CD14-positive monocyte (primary cell): Measurements from ENCODE around the gene TEDC1. TPM values are rescaled to one million over a fixed set of nuclear protein-coding genes. Genes with fewer than 3 reads are reported as not detected.
A peak's percentile ranks its signal among the peaks of the same experiment; 100 is the strongest.

Experiments
- DNase-seq, 3 donors: peaks; one replicate each; pipeline ENCODE4 v3.0.0-alpha.2; 2011 to 2022
- H2AFZ ChIP-seq: 2 replicates; pipeline ENCODE4 v1.6.0; 2012; ENCODE audit warnings: mild to moderate bottlenecking, low read depth, low read length, inconsistent platforms; ENCODE audit not compliant: insufficient read depth, poor library complexity, severe bottlenecking
- H3K27ac ChIP-seq, 2 donors: 1 replicate in 1 of 2; 2 replicates in 1 of 2; pipeline ENCODE4 v1.5.1; 2012 to 2013; ENCODE audit warnings: low read length in 2 of 2, control low read depth in 1 of 2, inconsistent platforms in 1 of 2, low read depth in 1 of 2, mild to moderate bottlenecking in 1 of 2
- H3K27me3 ChIP-seq, 2 donors: one replicate each; pipeline versions ENCODE4 v1.6.0 to v1.6.1; 2011 to 2013; ENCODE audit warnings: low read length in 2 of 2; ENCODE audit not compliant: control insufficient read depth in 2 of 2, insufficient read depth in 2 of 2
- H3K36me3 ChIP-seq, 2 donors: replicated peaks in 1 of 2; 1 replicate in 1 of 2; 2 replicates in 1 of 2; pipeline versions ENCODE4 v1.5.1 to v1.6.1; 2012 to 2013; ENCODE audit warnings: low read length in 2 of 2, control low read depth in 1 of 2, inconsistent platforms in 1 of 2, mild to moderate bottlenecking in 1 of 2; ENCODE audit not compliant: insufficient read depth in 2 of 2, control insufficient read depth in 1 of 2
- H3K4me1 ChIP-seq, 2 donors: 1 replicate in 1 of 2; 2 replicates in 1 of 2; pipeline versions ENCODE4 v1.5.1 to v1.6.1; 2012 to 2013; ENCODE audit warnings: low read length in 2 of 2, control low read depth in 1 of 2, inconsistent platforms in 1 of 2, mild to moderate bottlenecking in 1 of 2, moderate library complexity in 1 of 2; ENCODE audit not compliant: insufficient read depth in 2 of 2, control insufficient read depth in 1 of 2
- H3K4me2 ChIP-seq: replicated peaks from 2 replicates; pipeline ENCODE3; 2012; ENCODE audit warnings: low read length, moderate library complexity, mild to moderate bottlenecking; ENCODE audit not compliant: poor library complexity, severe bottlenecking; ENCODE audit errors: extremely low read depth
- H3K4me3 ChIP-seq, 3 experiments: fragments of 200-600 bp in 1 of 3; sonication (generic) in 1 of 3; replicated peaks in 1 of 3; 1 replicate in 2 of 3; 2 replicates in 1 of 3; pipeline ENCODE4 v1.5.1; 2011 to 2013; ENCODE audit warnings: low read length in 3 of 3, mild to moderate bottlenecking in 3 of 3, control low read depth in 2 of 3, low read depth in 2 of 3, inconsistent platforms in 1 of 3, moderate library complexity in 1 of 3
- H3K79me2 ChIP-seq: 2 replicates; pipeline ENCODE4 v1.6.0; 2012; ENCODE audit warnings: mild to moderate bottlenecking, control low read depth, inconsistent platforms, low read length, moderate library complexity; ENCODE audit not compliant: insufficient read depth
- H3K9ac ChIP-seq: 2 replicates; pipeline ENCODE4 v1.6.0; 2017; ENCODE audit warnings: low read length, mild to moderate bottlenecking; ENCODE audit not compliant: insufficient read depth, poor library complexity, severe bottlenecking
- H3K9me3 ChIP-seq, 2 donors: replicated peaks in 1 of 2; 1 replicate in 1 of 2; 2 replicates in 1 of 2; pipeline versions ENCODE4 v1.5.1 to v1.6.1; 2012 to 2013; ENCODE audit warnings: low read length in 2 of 2, control low read depth in 1 of 2; ENCODE audit not compliant: control insufficient read depth in 1 of 2, insufficient read depth in 1 of 2
- H4K20me1 ChIP-seq: 2 replicates; pipeline ENCODE4 v1.6.0; 2012; ENCODE audit warnings: mild to moderate bottlenecking, low read length, control low read depth, moderate library complexity; ENCODE audit not compliant: insufficient read depth
- H3K27ac Mint-ChIP-seq, 7 donors: one replicate each; pipeline ENCODE4 v1.8.0; 2020; ENCODE audit warnings: mild to moderate bottlenecking in 7 of 7, mixed read lengths in 7 of 7, moderate library complexity in 6 of 7, inconsistent platforms in 2 of 7
- H3K27me3 Mint-ChIP-seq, 3 donors: one replicate each; pipeline ENCODE4 v1.8.0; 2021 to 2022; ENCODE audit warnings: low read depth in 3 of 3, mild to moderate bottlenecking in 3 of 3, mixed read lengths in 3 of 3, moderate library complexity in 3 of 3, inconsistent platforms in 1 of 3
- H3K36me3 Mint-ChIP-seq, 2 donors: one replicate each; pipeline ENCODE4 v1.8.0; 2020; ENCODE audit warnings: mixed read lengths in 2 of 2, inconsistent platforms in 1 of 2, mild to moderate bottlenecking in 1 of 2
- H3K4me1 Mint-ChIP-seq: one replicate; pipeline ENCODE4 v1.8.0; 2020; ENCODE audit warnings: mild to moderate bottlenecking, mixed read lengths
- H3K4me3 Mint-ChIP-seq, 2 donors: one replicate each; pipeline ENCODE4 v1.8.0; 2020; ENCODE audit warnings: mild to moderate bottlenecking in 2 of 2, mixed read lengths in 2 of 2, moderate library complexity in 1 of 2
- H3K9me3 Mint-ChIP-seq, 7 donors: one replicate each; pipeline ENCODE4 v1.8.0; 2020 to 2022; ENCODE audit warnings: mixed read lengths in 7 of 7, mild to moderate bottlenecking in 6 of 7, moderate library complexity in 6 of 7, inconsistent platforms in 2 of 7
- WGBS: methylation state at CpG from one replicate; pipeline ENCODE4 v1.1.5; 2013; ENCODE audit warnings: missing lambda C conversion rate; ENCODE audit not compliant: insufficient coverage; 5-methylcytosine and 5-hydroxymethylcytosine counted together
- intact Hi-C, 2 donors: fragments of 100-400 bp; cut with micrococcal nuclease; formaldehyde crosslinking; loops; one replicate each; pipeline versions ENCODE4 v1.15.0 to v1.15.1; 2023
- polyA plus RNA-seq, 3 donors: library from polyadenylated mRNA; depleted of rRNA in 1 of 3; unstranded in 2 of 3; stranded (reverse) in 1 of 3; fragments of 300-500 nt in 2 of 3; fragments of >200 nt in 1 of 3; fragmentation: Illumina TruSeq in 2 of 3; gene quantifications; 1 replicate in 2 of 3; 2 replicates in 1 of 3; pipeline ENCODE4 v1.2.3, GENCODE V29; 2012 to 2021
- TF ChIP-seq, protein P1 (sequence below): fragments of 200-600 bp; IDR thresholded peaks from one replicate; pipeline ENCODE4 v1.8.0; 2022; ENCODE audit warnings: antibody characterized with exemption, mild to moderate bottlenecking

Gene TEDC1
- polyA plus RNA-seq, 3 donors: 7.8 to 23.4 (median 9.0) TPM

DNA sequence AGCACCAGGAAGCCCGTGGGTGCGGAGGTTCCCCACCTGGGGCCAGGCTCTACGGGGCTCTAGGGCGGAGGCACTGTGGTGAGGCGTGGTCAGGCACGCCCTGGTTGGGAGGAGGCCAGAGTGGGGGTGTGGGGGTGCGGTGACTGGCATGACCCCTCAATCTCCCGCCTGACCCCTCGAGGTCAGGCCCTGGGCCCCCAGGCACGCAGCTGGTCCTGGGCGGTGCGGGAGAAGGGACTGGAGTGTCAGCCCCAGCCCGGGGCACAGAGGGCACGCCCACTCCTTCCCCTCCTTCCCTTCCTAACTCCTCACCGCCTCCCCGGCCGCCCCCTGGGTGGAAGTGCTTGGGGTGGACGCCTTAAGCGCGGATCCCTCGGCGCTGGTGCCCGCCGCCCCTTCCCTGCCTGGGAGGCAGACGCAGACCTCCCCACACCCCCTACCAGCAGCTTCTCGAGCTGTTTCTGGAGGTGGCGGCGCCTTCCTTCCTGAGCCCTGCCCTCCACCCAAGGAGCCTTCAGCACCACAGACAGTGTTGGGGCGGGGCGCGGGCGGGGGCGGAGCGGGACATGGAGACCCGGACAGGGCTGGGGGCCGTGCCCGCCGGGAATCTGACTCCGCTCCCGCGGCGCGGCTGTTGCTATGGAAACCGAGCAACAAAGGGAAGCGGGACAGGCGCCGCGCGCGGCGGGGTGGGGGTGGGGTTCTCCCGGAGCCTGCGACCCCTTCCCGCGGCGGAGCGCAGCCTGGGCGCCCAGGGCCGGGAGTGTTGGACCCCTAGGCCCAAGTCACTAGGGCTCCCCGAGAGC lies 17.2 kb upstream of the TEDC1 start:
- peak in 2 of 3 donors; percentile 51 to 61 for DNase-seq
- Mint-ChIP-seq H3K27ac (peak overlapping the region in 1 of 7 donors; percentile 8), H3K4me3 (peak overlapping the region; percentile 66 to 81), H3K36me3 (peaks cover 4 to 11% of the 10 kb centered on the region in 2 donors), H3K9me3 (peaks cover 5 to 21% (median 7%) of the 10 kb centered on the region in 7 donors), H3K27me3 (peaks cover 34 to 57% (median 41%) of the 10 kb centered on the region in 3 donors), H3K4me1 (peaks cover 15% of the 10 kb centered on the region)
- Histone ChIP-seq H2AFZ (peak overlapping the region; percentile 61), H3K27me3 (peaks cover 24 to 49% of the 10 kb centered on the region in 2 donors), H3K9me3 (peaks cover 9 to 23% of the 10 kb centered on the region in 2 donors), H4K20me1 (peaks cover 7% of the 10 kb centered on the region), H3K4me1 (peaks cover 17 to 33% of the 10 kb centered on the region in 2 donors), H3K79me2 (no peaks in the 10 kb centered on the region), H3K4me2 (peak overlapping the region; percentile 82), H3K36me3 (peaks cover 0 to 8% of the 10 kb centered on the region in 2 donors), H3K27ac (no peak overlapping the region), H3K4me3 (peak overlapping the region; percentile 22 to 73 (median 24)), H3K9ac (peak overlapping the region; percentile 36)
- TF ChIP-seq, protein P1, sequence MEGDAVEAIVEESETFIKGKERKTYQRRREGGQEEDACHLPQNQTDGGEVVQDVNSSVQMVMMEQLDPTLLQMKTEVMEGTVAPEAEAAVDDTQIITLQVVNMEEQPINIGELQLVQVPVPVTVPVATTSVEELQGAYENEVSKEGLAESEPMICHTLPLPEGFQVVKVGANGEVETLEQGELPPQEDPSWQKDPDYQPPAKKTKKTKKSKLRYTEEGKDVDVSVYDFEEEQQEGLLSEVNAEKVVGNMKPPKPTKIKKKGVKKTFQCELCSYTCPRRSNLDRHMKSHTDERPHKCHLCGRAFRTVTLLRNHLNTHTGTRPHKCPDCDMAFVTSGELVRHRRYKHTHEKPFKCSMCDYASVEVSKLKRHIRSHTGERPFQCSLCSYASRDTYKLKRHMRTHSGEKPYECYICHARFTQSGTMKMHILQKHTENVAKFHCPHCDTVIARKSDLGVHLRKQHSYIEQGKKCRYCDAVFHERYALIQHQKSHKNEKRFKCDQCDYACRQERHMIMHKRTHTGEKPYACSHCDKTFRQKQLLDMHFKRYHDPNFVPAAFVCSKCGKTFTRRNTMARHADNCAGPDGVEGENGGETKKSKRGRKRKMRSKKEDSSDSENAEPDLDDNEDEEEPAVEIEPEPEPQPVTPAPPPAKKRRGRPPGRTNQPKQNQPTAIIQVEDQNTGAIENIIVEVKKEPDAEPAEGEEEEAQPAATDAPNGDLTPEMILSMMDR: no peak
- WGBS: under 1% methylated on average over 40 of the region's 60 CpGs
- intact Hi-C loops: loop anchor here (2.0 to 5.0 kb wide), 2 partner anchors 15 to 87 kb away; no protein-coding TSS in a partner anchor

DNA sequence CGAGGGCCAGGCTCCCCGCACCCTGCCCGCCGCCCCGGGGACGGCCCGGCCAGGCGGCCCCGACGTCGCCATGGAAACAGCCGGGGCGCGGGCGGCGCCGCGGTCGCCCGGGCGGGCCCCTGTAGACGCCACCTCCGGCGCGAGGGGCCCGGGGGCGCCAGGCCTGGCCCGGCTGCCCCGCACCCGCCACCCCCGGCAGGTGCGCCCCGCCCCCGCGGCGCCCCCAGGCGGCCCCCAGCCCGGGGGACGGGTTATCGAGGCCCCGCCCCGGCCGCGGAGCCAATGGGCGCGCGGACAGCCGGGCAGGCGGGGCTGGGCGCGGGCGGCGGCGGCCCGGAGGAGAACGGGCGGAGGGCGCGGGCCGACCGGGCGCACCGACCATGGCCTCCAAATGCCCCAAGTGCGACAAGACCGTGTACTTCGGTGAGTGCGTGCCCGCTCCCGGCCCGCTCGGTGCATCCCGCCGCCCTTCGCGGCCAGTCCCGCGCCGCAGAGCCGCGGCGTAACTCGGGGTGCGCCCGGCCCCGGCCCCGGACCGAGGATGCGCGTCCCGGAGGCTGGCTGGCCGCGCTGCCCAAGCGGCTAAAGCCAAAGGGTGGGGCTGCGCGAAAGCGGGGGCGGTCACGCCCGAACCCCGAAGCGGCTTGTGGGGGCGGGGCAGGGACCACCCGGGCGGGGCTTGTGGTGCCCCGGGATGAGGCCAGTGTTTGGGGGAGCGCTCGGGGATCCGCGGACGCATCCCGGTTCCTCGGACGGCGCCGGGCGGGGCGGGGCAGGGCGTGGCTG lies 16.4 kb upstream of the TEDC1 start, which contains the start of gene CRIP2:
Gene CRIP2, plus strand, starts transcription at position 339 of the 786 bp plus-strand sequence. Its CDS starts 42 bp downstream, at position 381.
- H3K9ac ChIP-seq: peak within 1 kb of the TSS; percentile 36
- TF ChIP-seq, protein P1: no peak
- peaks cover 17 to 33% of the 10 kb centered on the region in 2 donors for H3K4me1 ChIP-seq
- WGBS: under 1% methylated on average over 117 of the region's 118 CpGs
- H3K79me2 ChIP-seq: no peaks in the 10 kb centered on the region
- H4K20me1 ChIP-seq: peaks cover 7% of the 10 kb centered on the region
- H3K4me1 Mint-ChIP-seq: peaks cover 16% of the 10 kb centered on the region
- H3K27ac Mint-ChIP-seq: peak within 1 kb of the TSS in 1 of 7 donors; percentile 13
- peaks cover 24 to 56% of the 10 kb centered on the region in 2 donors for H3K27me3 ChIP-seq
- DNase-seq: peak in 1 of 3 donors; percentile 26
- peak within 1 kb of the TSS; percentile 65 for H2AFZ ChIP-seq
- peaks cover 9 to 27% of the 10 kb centered on the region in 2 donors for H3K9me3 ChIP-seq
- peaks cover 40 to 64% (median 49%) of the 10 kb centered on the region in 3 donors for H3K27me3 Mint-ChIP-seq
- intact Hi-C loops: loop anchor here (2.0 to 5.0 kb wide), 2 partner anchors 14 to 87 kb away; no protein-coding TSS in a partner anchor
- peak within 1 kb of the TSS; percentile 82 for H3K4me2 ChIP-seq
- H3K4me3 Mint-ChIP-seq: peak within 1 kb of the TSS; percentile 66 to 81
- H3K27ac ChIP-seq: no peak within 1 kb of the TSS
- H3K9me3 Mint-ChIP-seq: peaks cover 5 to 21% (median 9%) of the 10 kb centered on the region in 7 donors
- peaks cover 4 to 10% of the 10 kb centered on the region in 2 donors for H3K36me3 Mint-ChIP-seq
- H3K4me3 ChIP-seq: peak within 1 kb of the TSS; percentile 22 to 73 (median 24)
- peaks cover 0 to 2% of the 10 kb centered on the region in 2 donors for H3K36me3 ChIP-seq
